GM12878 (cell line): ENCODE measurements around the gene AGBL3. TPM values are rescaled to one million over a fixed set of nuclear protein-coding genes. Genes with fewer than 3 reads are reported as not detected.
A peak's percentile ranks its signal among the peaks of the same experiment; 100 is the strongest.

ENCODE experiments used
- ATAC-seq: fragments of 200-7000 bp; cut with Tn5 transposase; 3 replicates; pipeline ENCODE4 v1.9.1; 2020; ENCODE audit warnings: mild to moderate bottlenecking, moderate library complexity
- BruUV-seq: library from RNA; stranded (reverse); fragments of 400-500 nt; replicated peaks from 2 replicates; lab custom pipeline; 2021; lab: Mats Ljungman, UMichigan
- CTCF ChIA-PET: fragments of 300-600 bp; sonication (Branson Sonifier 250); formaldehyde crosslinking; extraction: SDS; loops from one replicate; lab custom pipeline; 2021; ENCODE audit warnings: inconsistent platforms; lab: Yijun Ruan, JAX
- POLR2A ChIA-PET: fragments of 350-600 bp; formaldehyde crosslinking; extraction: SDS; loops from one replicate; lab custom pipeline; 2021; ENCODE audit warnings: inconsistent platforms; lab: Charles Lee
- RAD21 ChIA-PET: fragments of 300-600 bp; sonication (Branson Sonifier 250); formaldehyde crosslinking; loops from one replicate; lab custom pipeline; 2023; ENCODE audit warnings: antibody characterized with exemption; ENCODE audit not compliant: unreplicated experiment; lab: Charles Lee
- SMC1A ChIA-PET: fragments of 300-600 bp; sonication (Branson Sonifier 250); formaldehyde crosslinking; loops from one replicate; lab custom pipeline; 2023; ENCODE audit not compliant: unreplicated experiment, uncharacterized antibody; lab: Charles Lee
- DNase-seq: peaks from one replicate; pipeline ENCODE4 v3.0.0-alpha.2; 2011; ENCODE audit warnings: low read depth, low spot score
- FAIRE-seq: peaks from 3 replicates; lab custom pipeline; 2011; peaks lifted over from hg19 to GRCh38; lab: Jason Lieb, UNC
- H2AFZ ChIP-seq: 2 replicates; pipeline ENCODE4 v1.6.0; 2011; ENCODE audit warnings: low read depth, low read length, control low read depth; ENCODE audit not compliant: control insufficient read depth
- H3K27ac ChIP-seq: 2 replicates; pipeline ENCODE4 v1.5.1; 2011; ENCODE audit warnings: control low read depth; ENCODE audit not compliant: control insufficient read depth, insufficient read depth
- H3K27me3 ChIP-seq, 2 experiments: replicated peaks in 1 of 2; 2 replicates each; pipeline versions ENCODE4 v1.6.0 to v1.6.1; 2011; ENCODE audit warnings: low read length in 1 of 2; ENCODE audit not compliant: control insufficient read depth in 2 of 2, insufficient read depth in 2 of 2
- H3K36me3 ChIP-seq, 2 experiments: 2 replicates each; pipeline ENCODE4 v1.5.1; 2011; ENCODE audit warnings: low read length in 1 of 2; ENCODE audit not compliant: control insufficient read depth in 2 of 2, insufficient read depth in 2 of 2
- H3K4me1 ChIP-seq: 2 replicates; pipeline ENCODE4 v1.6.1; 2011; ENCODE audit warnings: mild to moderate bottlenecking, low read length, moderate library complexity, mixed read lengths; ENCODE audit not compliant: control insufficient read depth, insufficient read depth
- H3K4me2 ChIP-seq: 2 replicates; pipeline ENCODE4 v1.6.0; 2011; ENCODE audit warnings: control low read depth; ENCODE audit not compliant: control insufficient read depth, insufficient read depth
- H3K4me3 ChIP-seq: fragments of 200-600 bp; sonication (generic); 2 replicates; pipeline ENCODE4 v1.5.1; 2016
- H3K79me2 ChIP-seq: 2 replicates; pipeline ENCODE4 v1.6.0; 2011; ENCODE audit warnings: low read length; ENCODE audit not compliant: control insufficient read depth, insufficient read depth
- H3K9ac ChIP-seq: 2 replicates; pipeline ENCODE4 v1.8.0; 2011; ENCODE audit warnings: low read length, control low read depth, mixed read lengths; ENCODE audit not compliant: control insufficient read depth, insufficient read depth
- H3K9me3 ChIP-seq: replicated peaks from 3 replicates; pipeline ENCODE4 v1.5.1; 2011; ENCODE audit warnings: mild to moderate bottlenecking, low read length; ENCODE audit not compliant: control insufficient read depth, insufficient read depth
- H4K20me1 ChIP-seq: 2 replicates; pipeline ENCODE4 v1.6.0; 2011; ENCODE audit not compliant: control insufficient read depth, insufficient read depth
- HDGF ChIP-seq: fragments of 450-650 bp; IDR thresholded peaks from 2 replicates; pipeline ENCODE4 v1.6.1; 2016; ENCODE audit warnings: antibody characterized with exemption
- JUNB ChIP-seq: IDR thresholded peaks from 2 replicates; pipeline ENCODE4 v1.6.1; 2016; ENCODE audit warnings: antibody characterized with exemption, mild to moderate bottlenecking
- MTA3 ChIP-seq: IDR thresholded peaks from 2 replicates; pipeline ENCODE4 v1.6.1; 2012; ENCODE audit warnings: low read length, inconsistent platforms, borderline replicate concordance
- NFIC ChIP-seq: IDR thresholded peaks from 2 replicates; pipeline ENCODE4 v1.6.1; 2012; ENCODE audit warnings: low read depth, mild to moderate bottlenecking, inconsistent platforms, low read length, moderate library complexity
- NR2C1 ChIP-seq: fragments of 450-650 bp; IDR thresholded peaks from 2 replicates; pipeline ENCODE4 v1.6.1; 2017; ENCODE audit warnings: antibody characterized with exemption, mild to moderate bottlenecking, moderate library complexity
- POLR2A ChIP-seq: IDR thresholded peaks from 2 replicates; pipeline ENCODE4 v1.6.1; 2011; ENCODE audit warnings: low read depth, mild to moderate bottlenecking, low read length
- RBBP5 ChIP-seq: fragments of 200-600 bp; sonication (generic); conservative IDR thresholded peaks from 2 replicates; pipeline ENCODE4 v1.6.1; 2016
- RFX5 ChIP-seq: IDR thresholded peaks from 2 replicates; pipeline ENCODE4 v1.6.1; 2011; ENCODE audit warnings: low read depth, low read length, improper control_type of control experiment
- WGBS: methylation state at CpG from one replicate; pipeline ENCODE4 v1.1.6; 2016; ENCODE audit warnings: low lambda C conversion rate; ENCODE audit not compliant: insufficient replicate concordance, insufficient coverage; ENCODE audit errors: missing lambda C conversion rate; 5-methylcytosine and 5-hydroxymethylcytosine counted together
- in situ Hi-C: fragments of 300-500 bp; cut with MboI; formaldehyde crosslinking; loops from 9 replicates; pipeline ENCODE4 v1.14.3; 2018; ENCODE audit warnings: mixed read lengths
- intact Hi-C: fragments of 100-400 bp; cut with micrococcal nuclease; formaldehyde crosslinking; loops from one replicate; pipeline ENCODE4 v1.14.2; 2022; ENCODE audit not compliant: unreplicated experiment
- polyA plus RNA-seq, 11 experiments: library from polyadenylated mRNA; depleted of rRNA in 4 of 11; unstranded in 6 of 11; stranded (reverse) in 5 of 11; fragments of >200 nt; fragmentation: Nextera tagmentation in 4 of 11; fragmentation: Illumina TruSeq in 1 of 11; extraction: Ambion mirVana in 4 of 11; extraction: Trizol in 1 of 11; gene quantifications; 1 replicate in 1 of 11; 2 replicates in 10 of 11; pipeline versions ENCODE4 v1.2.1 to v1.2.3, GENCODE V29; 2011 to 2016; ENCODE audit warnings: inconsistent platforms in 2 of 11, missing spikeins in 2 of 11, low read depth in 1 of 11
- total RNA-seq, 4 experiments: library from RNA; depleted of rRNA in 3 of 4; stranded (reverse); fragments of >200 nt in 3 of 4; fragmentation: Illumina TruSeq in 1 of 4; extraction: Trizol in 1 of 4; gene quantifications; 2 replicates each; pipeline versions ENCODE4 v1.2.1 to v1.2.3, GENCODE V29; 2013 to 2021
- TF ChIP-seq, protein P1 (sequence below): fragments of 150-350 bp; IDR thresholded peaks from 2 replicates; pipeline ENCODE4 v1.6.1; 2016; ENCODE audit warnings: low read depth, low read length

Gene AGBL3
- total and polyA plus RNA-seq, 10 of the 15 experiments (the other 5 are each of a cell fraction or from before 2014, with no cell fraction given): 0.82 to 12.4 (median 3.7) TPM

- Histone ChIP-seq H4K20me1 (no peaks in the 10 kb centered on the region), H3K4me3 (no peak overlapping the region), H2AFZ (no peak overlapping the region), H3K9ac (no peak overlapping the region), H3K4me2 (no peak overlapping the region), H3K27me3 (no peaks in the 10 kb centered on the region), H3K9me3 (peaks cover 20% of the 10 kb centered on the region), H3K79me2 (peaks cover 39% of the 10 kb centered on the region), H3K4me1 (peaks cover 34% of the 10 kb centered on the region), H3K27ac (peak overlapping the region; percentile 5; the same call in 1 of the 2 replicates), H3K36me3 (peaks cover 29% of the 10 kb centered on the region in 2 experiments)
- no peak for TF ChIP-seq NR2C1
- TF ChIP-seq JUNB: no peak
- no peak for TF ChIP-seq NFIC
- peak; percentile 50 for TF ChIP-seq POLR2A
- TF ChIP-seq, protein P1, sequence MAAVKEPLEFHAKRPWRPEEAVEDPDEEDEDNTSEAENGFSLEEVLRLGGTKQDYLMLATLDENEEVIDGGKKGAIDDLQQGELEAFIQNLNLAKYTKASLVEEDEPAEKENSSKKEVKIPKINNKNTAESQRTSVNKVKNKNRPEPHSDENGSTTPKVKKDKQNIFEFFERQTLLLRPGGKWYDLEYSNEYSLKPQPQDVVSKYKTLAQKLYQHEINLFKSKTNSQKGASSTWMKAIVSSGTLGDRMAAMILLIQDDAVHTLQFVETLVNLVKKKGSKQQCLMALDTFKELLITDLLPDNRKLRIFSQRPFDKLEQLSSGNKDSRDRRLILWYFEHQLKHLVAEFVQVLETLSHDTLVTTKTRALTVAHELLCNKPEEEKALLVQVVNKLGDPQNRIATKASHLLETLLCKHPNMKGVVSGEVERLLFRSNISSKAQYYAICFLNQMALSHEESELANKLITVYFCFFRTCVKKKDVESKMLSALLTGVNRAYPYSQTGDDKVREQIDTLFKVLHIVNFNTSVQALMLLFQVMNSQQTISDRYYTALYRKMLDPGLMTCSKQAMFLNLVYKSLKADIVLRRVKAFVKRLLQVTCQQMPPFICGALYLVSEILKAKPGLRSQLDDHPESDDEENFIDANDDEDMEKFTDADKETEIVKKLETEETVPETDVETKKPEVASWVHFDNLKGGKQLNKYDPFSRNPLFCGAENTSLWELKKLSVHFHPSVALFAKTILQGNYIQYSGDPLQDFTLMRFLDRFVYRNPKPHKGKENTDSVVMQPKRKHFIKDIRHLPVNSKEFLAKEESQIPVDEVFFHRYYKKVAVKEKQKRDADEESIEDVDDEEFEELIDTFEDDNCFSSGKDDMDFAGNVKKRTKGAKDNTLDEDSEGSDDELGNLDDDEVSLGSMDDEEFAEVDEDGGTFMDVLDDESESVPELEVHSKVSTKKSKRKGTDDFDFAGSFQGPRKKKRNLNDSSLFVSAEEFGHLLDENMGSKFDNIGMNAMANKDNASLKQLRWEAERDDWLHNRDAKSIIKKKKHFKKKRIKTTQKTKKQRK: no peak
- no peak for TF ChIP-seq RBBP5
- 0 out of 2 replicates have a peak, but pooled peaks have one; percentile 28 for TF ChIP-seq HDGF
- TF ChIP-seq RFX5: no peak
- no peak for TF ChIP-seq MTA3
- intact Hi-C loops (no loop called here), in situ Hi-C loops (loop anchor here (10.0 kb wide), 1 partner anchor 517 kb away; the partner anchor contains the start of gene BPGM)
- ATAC-seq (peak; percentile 11), FAIRE-seq (no peak), DNase-seq (no peak)
- ChIA-PET CTCF (interaction anchor here (1.1 to 4.4 kb wide), 8 partner anchors 10 to 514 kb away, joined by 3 to 28 read pairs (median 8); partner anchors contain the start of genes AGBL3 and TMEM140), RAD21 (interaction anchor here (0.8 to 9.0 kb wide), 8 partner anchors 7 to 175 kb away, joined by 3 to 84 read pairs (median 10); partner anchors contain the start of genes AGBL3 and TMEM140), SMC1A (interaction anchor here (0.7 to 7.0 kb wide), 9 partner anchors 8 to 175 kb away, joined by 3 to 108 read pairs (median 12); partner anchors contain the start of genes AGBL3, CYREN and TMEM140), POLR2A (interaction anchor here (2.2 to 15.9 kb wide), 5 partner anchors 9 to 174 kb away, joined by 6 to 169 read pairs (median 19); partner anchors contain the start of genes AGBL3, CYREN and TMEM140)
- BruUV-seq: no TSS peak
- 89% methylated on average over 6 of the region's 6 CpGs for whole genome bisulfite sequencing
Observed at GRCh38 chr7:135161669-135162068, 175.4 kb downstream of the AGBL3 start.
